HG03175 (cell line): ENCODE measurements around the gene MAD1L1.

Experiments used
- ATAC-seq: cut with Tn5 transposase; IDR thresholded peaks from one replicate; pipeline ENCODE4 v1.9.1; 2021; ENCODE audit warnings: mild to moderate bottlenecking, moderate library complexity; ENCODE audit not compliant: unreplicated experiment

The MAD1L1 gene

DNA sequence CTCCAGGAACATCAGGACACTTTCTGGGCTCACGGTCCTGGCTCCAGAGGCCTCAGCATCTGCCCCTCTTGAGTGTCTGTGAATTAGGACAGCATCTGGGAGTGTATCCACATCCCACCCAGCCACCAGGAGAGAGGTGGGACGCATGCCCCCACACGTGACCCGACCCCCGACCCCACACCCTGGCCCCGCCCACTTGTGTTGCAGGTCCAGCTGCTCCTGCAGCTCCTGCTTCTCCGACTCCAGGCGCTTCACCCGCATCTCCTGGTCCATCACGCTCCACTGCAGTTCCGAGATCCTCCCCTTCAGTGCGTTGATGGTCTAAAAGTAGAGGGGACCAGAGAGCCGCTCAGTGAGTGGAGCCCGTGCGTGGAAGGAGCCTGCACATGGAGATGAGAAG, 13.6 kb downstream of the MAD1L1 start:
- ATAC-seq, result no peak

GRCh38 chr7:2218444-2218785, 14.3 kb downstream of the MAD1L1 start:
- no peak for ATAC-seq

DNA sequence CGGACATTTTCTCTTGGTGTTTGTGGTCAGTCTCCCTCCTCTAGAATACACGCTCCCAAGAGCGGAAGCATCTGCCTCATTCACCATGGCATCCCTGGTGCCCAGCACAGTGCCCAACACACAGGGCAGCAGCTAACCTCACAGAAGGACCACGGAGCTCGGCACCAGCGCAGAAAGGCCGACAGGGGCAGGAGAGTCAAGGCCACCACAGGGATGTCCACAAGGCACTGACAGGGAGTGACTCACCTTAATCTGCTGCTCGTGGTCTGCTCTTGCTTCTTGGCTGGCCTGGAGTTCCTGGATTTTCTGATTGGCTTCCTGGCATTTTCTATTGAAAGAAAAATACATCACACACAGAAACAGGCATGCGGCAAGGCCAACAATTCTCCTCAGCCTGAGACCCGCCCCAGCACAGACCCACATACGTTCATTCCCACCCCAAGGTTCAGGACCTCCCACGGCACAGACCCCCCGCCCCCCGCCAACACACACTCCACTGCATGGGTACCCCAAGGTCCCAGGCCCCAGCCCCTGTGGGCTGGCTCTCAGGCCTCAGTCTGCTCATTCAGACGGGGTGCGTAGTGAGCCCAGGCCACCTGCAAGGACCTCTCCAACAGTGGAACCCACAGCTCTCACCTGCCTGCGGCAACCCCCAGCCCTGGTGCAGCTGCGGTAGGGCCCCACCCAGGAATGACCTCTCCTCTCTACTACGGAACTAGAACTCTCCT, 14.9 kb downstream of the MAD1L1 start:
- no peak for ATAC-seq

DNA sequence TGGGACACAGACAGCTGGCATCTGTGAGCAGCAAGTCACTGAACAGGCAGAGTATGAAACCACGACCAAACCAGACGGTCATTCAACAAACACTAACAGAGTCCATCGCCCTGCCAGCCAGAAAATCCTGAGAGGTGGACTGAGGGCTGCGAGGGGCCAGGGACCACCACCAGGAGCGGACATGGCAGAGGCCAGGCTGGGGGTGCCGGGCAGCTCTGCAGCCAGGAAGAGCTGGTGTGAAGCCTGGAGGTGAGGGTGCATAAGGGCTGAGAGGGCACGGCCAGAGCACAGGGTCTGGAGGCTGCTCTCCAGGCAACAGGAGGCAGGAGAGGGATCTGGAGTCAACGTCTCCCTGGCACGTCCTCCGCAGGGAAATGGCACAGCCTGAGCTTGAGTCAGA, 15.5 kb downstream of the MAD1L1 start:
- ATAC-seq, result no peak

- no peak for ATAC-seq
Measured at GRCh38 chr7:2215851-2216250, 16.9 kb downstream of the MAD1L1 start.

- ATAC-seq, result no peak
Measured at GRCh38 chr7:2214636-2215035, 18.1 kb downstream of the MAD1L1 start.

- no peak for ATAC-seq
Measured at GRCh38 chr7:2213551-2214215, 19.1 kb downstream of the MAD1L1 start.

- ATAC-seq, result no peak
Measured at GRCh38 chr7:2212906-2213305, 19.8 kb downstream of the MAD1L1 start.

DNA sequence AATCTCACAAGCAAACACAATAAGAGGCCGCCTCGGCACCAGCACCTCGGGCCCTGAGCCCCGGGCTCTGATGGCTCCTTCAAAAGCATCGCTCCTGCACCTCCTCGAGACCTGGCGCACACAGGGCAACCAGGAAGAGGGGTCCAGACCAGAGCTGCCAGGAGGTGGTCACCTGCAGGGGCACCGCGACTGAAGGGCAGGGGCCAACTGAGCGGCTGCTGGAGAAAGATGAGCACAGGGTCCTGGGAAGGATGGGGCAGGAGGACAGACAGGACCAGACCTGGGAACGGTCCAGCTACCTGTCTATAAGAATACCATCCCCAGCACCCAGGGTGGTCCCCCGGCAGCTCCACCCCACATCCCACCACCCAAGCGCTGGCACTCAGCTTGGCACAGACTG, 20.8 kb downstream of the MAD1L1 start:
- ATAC-seq, result no peak

- no peak for ATAC-seq
Measured at GRCh38 chr7:2211259-2211880, 21.4 kb downstream of the MAD1L1 start.

GRCh38 chr7:2210551-2211258, 22.0 kb downstream of the MAD1L1 start:
- no peak for ATAC-seq

DNA sequence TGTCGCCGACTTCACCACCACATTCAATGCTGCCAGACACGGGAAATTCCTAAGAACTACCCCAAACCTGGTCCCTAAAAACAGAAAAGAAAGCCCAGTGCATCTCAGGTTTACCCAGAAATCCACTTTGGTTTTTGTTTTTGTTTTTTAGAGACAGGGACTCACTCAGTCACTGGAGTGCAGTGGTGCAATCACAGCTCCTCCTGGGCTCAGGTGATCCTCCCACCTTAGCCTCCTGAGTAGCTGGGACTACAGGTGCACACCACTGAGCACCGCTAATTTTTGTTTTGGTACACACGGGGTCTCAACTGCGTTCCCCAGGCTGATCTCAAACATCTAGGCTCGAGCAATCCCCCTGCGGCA, 22.8 kb downstream of the MAD1L1 start:
- no peak for ATAC-seq

DNA sequence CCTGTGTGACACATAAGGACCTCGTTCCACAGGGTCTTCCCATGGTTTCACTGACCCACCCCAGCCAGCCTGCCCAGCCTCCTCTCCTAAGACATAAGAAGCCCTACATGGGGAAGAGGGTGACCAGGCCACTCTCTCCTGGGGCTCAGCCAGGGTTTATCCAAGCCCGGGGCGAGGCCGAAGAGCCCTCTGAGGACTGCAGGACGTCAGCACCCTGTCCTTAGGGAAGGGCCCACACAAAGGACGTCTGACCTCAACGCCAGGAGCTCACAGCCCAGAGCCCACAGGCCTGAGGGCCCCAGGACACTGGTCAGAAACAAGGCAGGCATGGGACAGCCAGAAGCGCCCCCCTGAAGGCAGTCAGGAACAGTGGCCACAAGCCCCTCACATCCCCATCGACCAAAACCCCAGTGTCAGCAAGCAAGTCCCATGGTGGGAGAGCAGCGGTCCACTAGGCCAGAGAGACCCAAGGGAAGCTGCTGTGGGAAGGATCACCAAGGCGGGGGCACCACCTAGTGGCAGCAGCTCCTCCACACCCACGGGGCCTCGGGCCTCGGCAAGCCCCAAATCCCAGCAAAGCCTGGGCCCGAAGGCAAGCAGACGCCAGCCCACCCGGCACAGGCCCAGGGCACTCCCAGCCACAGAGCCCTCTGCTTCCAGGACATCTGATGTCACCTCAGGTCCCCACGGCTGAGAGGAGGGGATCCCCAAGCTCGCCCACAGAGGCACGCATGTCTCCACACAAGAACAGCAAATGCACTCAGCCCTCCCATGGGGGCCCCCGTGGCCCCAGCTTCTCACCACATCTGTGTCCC, 23.4 kb downstream of the MAD1L1 start:
- no peak for ATAC-seq

DNA sequence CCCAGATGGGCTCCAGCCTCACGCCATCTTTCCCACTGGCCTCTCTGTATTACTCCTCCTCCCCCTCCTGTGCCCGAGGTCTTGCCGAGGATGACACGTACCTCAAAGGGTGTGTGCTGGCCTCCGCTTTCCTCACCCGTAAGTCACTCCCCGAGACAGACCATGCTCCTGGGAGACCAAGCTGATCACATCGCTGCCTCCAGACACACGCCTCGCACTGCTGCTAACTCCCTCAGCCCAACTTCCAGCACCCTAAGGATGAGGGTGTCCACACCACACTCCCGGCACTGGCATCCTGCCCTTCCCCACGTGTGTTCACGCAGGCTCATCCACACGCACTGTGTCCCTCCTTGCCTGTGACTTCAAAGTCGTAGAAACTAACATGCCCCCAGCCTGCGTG, 24.0 kb downstream of the MAD1L1 start:
- ATAC-seq, result no peak

DNA sequence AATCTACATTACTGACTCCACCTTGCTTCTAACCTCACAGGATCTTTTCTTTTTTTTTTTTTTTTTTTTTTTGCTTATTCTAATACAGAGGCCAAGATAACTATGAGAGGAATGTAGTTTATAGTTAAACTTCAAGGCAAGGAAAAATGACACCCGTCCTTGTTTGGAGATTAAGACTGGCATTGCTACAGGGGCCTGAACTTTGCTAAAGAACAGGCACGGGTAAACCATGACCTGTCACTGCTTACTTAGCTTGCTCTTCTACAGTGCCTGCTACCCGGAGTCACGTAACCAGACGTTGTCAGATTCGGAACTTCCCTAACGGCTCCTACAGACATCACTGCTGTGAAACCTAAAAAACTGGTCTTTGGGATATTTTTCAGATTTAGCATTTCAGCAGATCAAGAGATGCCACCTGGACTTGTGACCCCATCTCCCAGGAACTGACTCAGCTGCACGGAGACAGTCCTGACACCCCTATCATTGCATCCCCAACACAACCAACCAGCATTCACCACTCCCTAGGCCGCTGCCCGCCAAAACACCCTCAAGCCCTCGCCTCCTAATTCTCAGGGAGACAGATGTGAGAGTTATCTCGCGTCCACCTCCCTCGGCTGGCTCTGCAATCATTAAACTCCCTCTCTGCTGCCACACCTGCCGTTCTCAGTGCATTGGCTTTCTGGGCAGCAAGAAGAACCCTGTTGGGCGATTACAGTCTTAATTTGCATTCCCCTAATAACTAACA, 27.5 kb downstream of the MAD1L1 start:
- no peak for ATAC-seq

DNA sequence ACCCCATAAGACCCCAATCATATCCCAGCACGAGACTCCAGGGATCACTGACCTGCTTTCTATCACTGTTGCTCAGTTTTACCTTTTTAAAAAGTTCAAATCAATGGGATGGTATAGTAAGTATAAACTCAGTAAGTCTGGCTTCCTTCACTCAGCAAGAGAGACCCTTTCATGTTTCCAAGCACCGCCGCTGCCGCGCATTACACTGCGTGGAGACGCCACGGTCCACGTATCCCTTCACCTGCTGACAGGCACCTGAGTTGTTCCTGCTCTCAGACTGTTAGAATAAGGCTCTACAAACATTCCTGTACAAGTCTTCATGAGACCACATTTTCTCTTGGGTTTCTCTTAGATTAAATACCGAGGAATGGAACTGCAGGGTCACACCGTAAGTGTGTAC, 28.3 kb downstream of the MAD1L1 start:
- no peak for ATAC-seq

GRCh38 chr7:2203766-2204300, 28.9 kb downstream of the MAD1L1 start:
- no peak for ATAC-seq

GRCh38 chr7:2202901-2203765, 29.6 kb downstream of the MAD1L1 start:
- ATAC-seq, result no peak

DNA sequence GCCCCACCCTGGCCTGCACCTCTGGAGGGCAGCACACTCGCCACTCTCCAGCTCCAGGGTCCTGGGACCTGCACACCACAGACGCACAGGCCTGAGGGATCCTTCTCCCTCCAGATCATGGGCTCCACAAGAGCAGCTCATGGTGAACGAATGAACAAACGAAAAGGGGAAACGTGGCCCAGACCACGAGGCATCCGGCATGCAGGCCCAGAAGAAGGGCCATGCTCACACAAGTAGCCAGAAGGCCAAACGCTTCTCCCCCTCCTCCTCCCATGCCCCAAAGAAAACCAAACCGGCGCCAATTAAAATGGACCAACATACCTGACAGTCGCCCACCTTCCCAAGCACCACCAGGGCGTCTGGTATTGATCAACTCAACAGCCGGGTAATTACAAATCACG, 30.4 kb downstream of the MAD1L1 start:
- no peak for ATAC-seq
